Neural progenitor cell (in vitro differentiated cells): ENCODE results near the gene BCAS4. TPM values are rescaled to one million over a fixed set of nuclear protein-coding genes. Genes with fewer than 3 reads are reported as not detected.

Source experiments
- DNase-seq: peaks from one replicate; pipeline ENCODE4 v3.0.0-alpha.2; 2016; ENCODE audit warnings: low spot score
- H2AFZ ChIP-seq: fragments of 200-600 bp; sonication (generic); replicated peaks from 2 replicates; pipeline ENCODE4 v1.6.1; 2016; ENCODE audit warnings: antibody characterized with exemption
- H3F3A ChIP-seq: fragments of 200-600 bp; sonication (generic); 2 replicates; pipeline ENCODE4 v1.6.1; 2016; ENCODE audit warnings: antibody characterized with exemption, low read depth
- H3K27ac ChIP-seq: fragments of 200-600 bp; sonication (generic); 2 replicates; pipeline ENCODE4 v1.5.1; 2016; ENCODE audit warnings: mild to moderate bottlenecking
- H3K27me3 ChIP-seq: fragments of 200-600 bp; sonication (generic); 2 replicates; pipeline ENCODE4 v1.6.1; 2016; ENCODE audit warnings: mild to moderate bottlenecking, moderate library complexity
- H3K36me3 ChIP-seq: fragments of 200-600 bp; sonication (generic); 2 replicates; pipeline ENCODE4 v1.5.1; 2016
- H3K4me1 ChIP-seq: fragments of 200-600 bp; sonication (generic); 2 replicates; pipeline ENCODE4 v1.6.1; 2016; ENCODE audit warnings: mixed run types
- H3K4me2 ChIP-seq: fragments of 200-600 bp; sonication (generic); 2 replicates; pipeline ENCODE4 v1.6.1; 2016
- H3K4me3 ChIP-seq: fragments of 200-600 bp; sonication (generic); 2 replicates; pipeline ENCODE4 v1.5.1; 2016
- H3K79me2 ChIP-seq: fragments of 200-600 bp; sonication (generic); 2 replicates; pipeline ENCODE4 v1.6.1; 2016; ENCODE audit warnings: low read depth
- H3K9ac ChIP-seq: fragments of 200-600 bp; sonication (generic); 2 replicates; pipeline ENCODE4 v1.6.1; 2016
- H3K9me3 ChIP-seq: fragments of 200-600 bp; sonication (generic); 2 replicates; pipeline ENCODE4 v1.5.1; 2016; ENCODE audit warnings: low read depth
- H4K20me1 ChIP-seq: fragments of 200-600 bp; sonication (generic); 2 replicates; pipeline ENCODE4 v1.6.1; 2016; ENCODE audit warnings: low read depth
- H3K27ac Mint-ChIP-seq: 3 replicates; pipeline ENCODE4 v1.8.0; 2021; ENCODE audit warnings: mixed read lengths
- H3K27me3 Mint-ChIP-seq: 2 replicates; pipeline ENCODE4 v1.8.0; 2022; ENCODE audit warnings: low read depth, mild to moderate bottlenecking, inconsistent platforms, moderate library complexity, mixed read lengths; ENCODE audit not compliant: insufficient read depth
- H3K36me3 Mint-ChIP-seq: 3 replicates; pipeline ENCODE4 v1.8.0; 2021; ENCODE audit warnings: mixed read lengths
- H3K4me1 Mint-ChIP-seq: 3 replicates; pipeline ENCODE4 v1.8.0; 2021; ENCODE audit warnings: mixed read lengths
- H3K4me3 Mint-ChIP-seq: 3 replicates; pipeline ENCODE4 v1.8.0; 2021; ENCODE audit warnings: mild to moderate bottlenecking, moderate library complexity, mixed read lengths
- H3K9me3 Mint-ChIP-seq: 3 replicates; pipeline ENCODE4 v1.8.0; 2020; ENCODE audit warnings: mixed read lengths
- CTCF ChIP-seq: fragments of 200-600 bp; sonication (generic); IDR thresholded peaks from 2 replicates; pipeline ENCODE4 v1.5.1; 2017; ENCODE audit warnings: antibody characterized with exemption, mild to moderate bottlenecking
- EZH2 ChIP-seq: fragments of 200-600 bp; sonication (generic); IDR thresholded peaks from 2 replicates; pipeline ENCODE4 v1.6.1; 2017; ENCODE audit warnings: antibody characterized with exemption, mild to moderate bottlenecking, moderate library complexity
- EZH2phosphoT487 ChIP-seq: fragments of 200-600 bp; sonication (generic); IDR thresholded peaks from 2 replicates; pipeline ENCODE4 v1.6.1; 2017; ENCODE audit warnings: antibody characterized with exemption
- total RNA-seq: library from RNA; depleted of rRNA; stranded (reverse); fragments of >200 nt; gene quantifications from 2 replicates; pipeline ENCODE4 v1.2.3, GENCODE V29; 2015; ENCODE audit warnings: low replicate concordance

Gene BCAS4
- total RNA-seq, 1 donor from 2014 or later, result 15.3 TPM

GRCh38 chr20:50857348-50857747 is 62.5 kb downstream of the BCAS4 start:
- H3K4me1 ChIP-seq, result peaks cover 10% of the 10 kb centered on the region
- DNase-seq, result no peak
- H3K27ac Mint-ChIP-seq, result no peak overlapping the region
- H2AFZ ChIP-seq, result no peak overlapping the region
- H3K4me2 ChIP-seq, result no peak overlapping the region
- no peak overlapping the region for H3K27ac ChIP-seq
- H4K20me1 ChIP-seq, result no peaks in the 10 kb centered on the region
- no peaks in the 10 kb centered on the region for H3K79me2 ChIP-seq
- no peak overlapping the region for H3K4me3 ChIP-seq
- H3K4me3 Mint-ChIP-seq, result no peak overlapping the region
- H3K36me3 Mint-ChIP-seq, result no peaks in the 10 kb centered on the region
- H3K36me3 ChIP-seq, result no peaks in the 10 kb centered on the region
- H3K9me3 Mint-ChIP-seq, result no peaks in the 10 kb centered on the region
- TF ChIP-seq EZH2 (no peak), CTCF (no peak), EZH2phosphoT487 (no peak)
- peaks cover 10% of the 10 kb centered on the region for H3K27me3 Mint-ChIP-seq
- peaks cover 11% of the 10 kb centered on the region for H3K4me1 Mint-ChIP-seq
- H3K27me3 ChIP-seq, result no peaks in the 10 kb centered on the region
- no peak overlapping the region for H3K9ac ChIP-seq
- H3F3A ChIP-seq, result peaks cover 2% of the 10 kb centered on the region
- H3K9me3 ChIP-seq, result no peaks in the 10 kb centered on the region

- peaks cover 2% of the 10 kb centered on the region for H3F3A ChIP-seq
- H3K4me1 Mint-ChIP-seq, result peaks cover 11% of the 10 kb centered on the region
- peaks cover 10% of the 10 kb centered on the region for H3K27me3 Mint-ChIP-seq
- H3K9me3 Mint-ChIP-seq, result no peaks in the 10 kb centered on the region
- TF ChIP-seq CTCF (no peak), EZH2 (no peak), EZH2phosphoT487 (no peak)
- no peak overlapping the region for H3K9ac ChIP-seq
- H3K4me2 ChIP-seq, result no peak overlapping the region
- H3K36me3 ChIP-seq, result no peaks in the 10 kb centered on the region
- H3K9me3 ChIP-seq, result no peaks in the 10 kb centered on the region
- H3K4me3 Mint-ChIP-seq, result no peak overlapping the region
- H3K4me3 ChIP-seq, result no peak overlapping the region
- H3K4me1 ChIP-seq, result peaks cover 16% of the 10 kb centered on the region
- H3K27ac ChIP-seq, result no peak overlapping the region
- no peaks in the 10 kb centered on the region for H3K79me2 ChIP-seq
- no peak for DNase-seq
- H2AFZ ChIP-seq, result no peak overlapping the region
- no peak overlapping the region for H3K27ac Mint-ChIP-seq
- no peaks in the 10 kb centered on the region for H3K27me3 ChIP-seq
- H3K36me3 Mint-ChIP-seq, result no peaks in the 10 kb centered on the region
- H4K20me1 ChIP-seq, result no peaks in the 10 kb centered on the region
Observed at GRCh38 chr20:50858525-50858924, 63.7 kb downstream of the BCAS4 start.

- no peaks in the 10 kb centered on the region for H3K79me2 ChIP-seq
- no peaks in the 10 kb centered on the region for H3K9me3 Mint-ChIP-seq
- no peaks in the 10 kb centered on the region for H3K9me3 ChIP-seq
- H3K27ac ChIP-seq, result no peak overlapping the region
- H3F3A ChIP-seq, result peaks cover 2% of the 10 kb centered on the region
- H3K4me1 Mint-ChIP-seq, result peaks cover 11% of the 10 kb centered on the region
- H3K36me3 ChIP-seq, result no peaks in the 10 kb centered on the region
- H3K4me3 ChIP-seq, result no peak overlapping the region
- TF ChIP-seq EZH2, result no peak
- TF ChIP-seq CTCF, result no peak
- no peak for TF ChIP-seq EZH2phosphoT487
- H3K4me1 ChIP-seq, result peaks cover 16% of the 10 kb centered on the region
- peaks cover 9% of the 10 kb centered on the region for H3K27me3 Mint-ChIP-seq
- H3K9ac ChIP-seq, result no peak overlapping the region
- H4K20me1 ChIP-seq, result no peaks in the 10 kb centered on the region
- H3K27me3 ChIP-seq, result no peaks in the 10 kb centered on the region
- H3K4me3 Mint-ChIP-seq, result no peak overlapping the region
- no peak overlapping the region for H3K27ac Mint-ChIP-seq
- H3K36me3 Mint-ChIP-seq, result no peaks in the 10 kb centered on the region
- no peak overlapping the region for H3K4me2 ChIP-seq
- H2AFZ ChIP-seq, result no peak overlapping the region
- no peak for DNase-seq
Observed at GRCh38 chr20:50859161-50859560, 64.3 kb downstream of the BCAS4 start.
